Ecto neural progenitor cell (in vitro differentiated cells): Measurements from ENCODE around the gene NPR2.

Experiments
- DNase-seq: peaks from one replicate; pipeline ENCODE4 v3.0.0-alpha.2; 2018; ENCODE audit warnings: low spot score

NPR2 gene

GRCh38 chr9:35858458-35858857 lies 67.1 kb downstream of the NPR2 start:
- no peak for DNase-seq
